Measurements from ENCODE around the gene STXBP1.
"Not testable (repeated sequence)": the region's sequence is repeated elsewhere in the genome, so short reads cannot be mapped to it uniquely, and the experiment has no call there.

Gene STXBP1

GRCh38 chr9:127571971-127572370, 40.1 kb upstream of the STXBP1 start:
- no peak for DNase-seq (ENCODE audit: low read depth)
- TF ChIP-seq CTCF (conservative IDR thresholded peaks at IDR 0.05; ENCODE audit: low read depth, low read length): no peak
- no peak overlapping the region for H3K4me3 ChIP-seq (ENCODE audit: low read depth, low read length)

GRCh38 chr9:127572961-127573721, 38.9 kb upstream of the STXBP1 start:
- DNase-seq (ENCODE audit: low read depth): peak; percentile 90

GRCh38 chr9:127574072-127574993, 37.7 kb upstream of the STXBP1 start:
- TF ChIP-seq CTCF (conservative IDR thresholded peaks at IDR 0.05; ENCODE audit: low read depth, low read length): no peak
- DNase-seq (ENCODE audit: low read depth): no peak
- no peak overlapping the region for H3K4me3 ChIP-seq (ENCODE audit: low read depth, low read length)

More at GRCh38 chr9:127572961-127573721, 38.9 kb upstream of the STXBP1 start:
- H3K4me3 ChIP-seq (ENCODE audit: low read depth, low read length): no peak overlapping the region
- TF ChIP-seq CTCF (conservative IDR thresholded peaks at IDR 0.05; ENCODE audit: low read depth, low read length): no peak

GRCh38 chr9:127575875-127576778, 36.0 kb upstream of the STXBP1 start:
- no peak overlapping the region for H3K4me3 ChIP-seq (ENCODE audit: low read depth, low read length)
- no peak for DNase-seq (ENCODE audit: low read depth)
- TF ChIP-seq CTCF (conservative IDR thresholded peaks at IDR 0.05; ENCODE audit: low read depth, low read length): no peak

- H3K4me3 ChIP-seq (ENCODE audit: low read depth, low read length); DNase-seq (ENCODE audit: low read depth): not testable (repeated sequence)
Measured at GRCh38 chr9:127577194-127577593, 34.9 kb upstream of the STXBP1 start.

GRCh38 chr9:127578627-127578951, 33.5 kb upstream of the STXBP1 start:
- H3K4me3 ChIP-seq (ENCODE audit: low read depth, low read length): peak overlapping the region; percentile 32
- DNase-seq (ENCODE audit: low read depth): no peak
- TF ChIP-seq CTCF (conservative IDR thresholded peaks at IDR 0.05; ENCODE audit: low read depth, low read length): no peak
